Measurements from ENCODE around the gene DBF4B.

GRCh38 chr17:44781551-44782325 lies 73.3 kb downstream of the DBF4B start:
- TF ChIP-seq GATA3 (IDR thresholded peaks at IDR 0.05; ENCODE audit: low read depth, low read length) = no peak
- no peak for TF ChIP-seq GATA2 (IDR thresholded peaks at IDR 0.05; ENCODE audit: low read depth, low read length)

Data from SH-SY5Y (cell line).